Ectodermal cell (in vitro differentiated cells): ENCODE data around the gene UBALD1.
"Not testable (repeated sequence)": the region's sequence is repeated elsewhere in the genome, so short reads cannot be mapped to it uniquely, and the experiment has no call there.

ENCODE experiments used
- H3K27ac ChIP-seq: 2 replicates; pipeline ENCODE4 v1.7.0; 2013; ENCODE audit warnings: mild to moderate bottlenecking, low read depth, low read length; ENCODE audit not compliant: insufficient read depth, poor library complexity, severe bottlenecking
- H3K27me3 ChIP-seq: 2 replicates; pipeline ENCODE4 v1.7.0; 2013; ENCODE audit warnings: mild to moderate bottlenecking, low read length; ENCODE audit not compliant: insufficient read depth, control insufficient read depth, poor library complexity, severe bottlenecking
- H3K36me3 ChIP-seq: one replicate; pipeline ENCODE4 v1.7.0; 2013; ENCODE audit warnings: low read length; ENCODE audit not compliant: control insufficient read depth, insufficient read depth
- H3K4me1 ChIP-seq: one replicate; pipeline ENCODE4 v1.7.0; 2013; ENCODE audit warnings: low read length; ENCODE audit not compliant: control insufficient read depth, insufficient read depth
- H3K4me3 ChIP-seq: 2 replicates; pipeline ENCODE4 v1.7.0; 2013; ENCODE audit warnings: low read depth, low read length, control low read depth; ENCODE audit not compliant: insufficient read depth
- H3K9me3 ChIP-seq: 2 replicates; pipeline ENCODE4 v1.7.0; 2013; ENCODE audit warnings: mild to moderate bottlenecking, low read length, moderate library complexity; ENCODE audit not compliant: control insufficient read depth
- WGBS, 2 experiments: methylation state at CpG; one replicate each; pipeline ENCODE4 v1.1.7; 2013; ENCODE audit warnings: missing lambda C conversion rate in 2 of 2; 5-methylcytosine and 5-hydroxymethylcytosine counted together

The UBALD1 gene

GRCh38 chr16:4654964-4655590, 40.4 kb upstream of the UBALD1 start:
- WGBS, 2 experiments, result 97% methylated on average over 12 of the region's 12 CpGs
- H3K36me3 ChIP-seq, result no peaks in the 10 kb centered on the region
- H3K27me3 ChIP-seq, result no peaks in the 10 kb centered on the region
- H3K9me3 ChIP-seq, result no peaks in the 10 kb centered on the region
- H3K27ac ChIP-seq, result no peak overlapping the region
- H3K4me1 ChIP-seq, result no peaks in the 10 kb centered on the region
- H3K4me3 ChIP-seq, result no peak overlapping the region

- no peak overlapping the region for H3K4me3 ChIP-seq
- no peak overlapping the region for H3K27ac ChIP-seq
- WGBS, 2 experiments, result 93 to 94% methylated on average over 16 of the region's 16 CpGs
- no peaks in the 10 kb centered on the region for H3K27me3 ChIP-seq
- H3K9me3 ChIP-seq, result no peaks in the 10 kb centered on the region
- H3K36me3 ChIP-seq, result no peaks in the 10 kb centered on the region
- no peaks in the 10 kb centered on the region for H3K4me1 ChIP-seq
Observed at GRCh38 chr16:4654011-4654963, 39.6 kb upstream of the UBALD1 start.

GRCh38 chr16:4652561-4652960, 37.9 kb upstream of the UBALD1 start:
- Histone ChIP-seq H3K27ac (no peak overlapping the region), H3K27me3 (no peaks in the 10 kb centered on the region), H3K9me3 (no peaks in the 10 kb centered on the region), H3K36me3 (no peaks in the 10 kb centered on the region), H3K4me1 (no peaks in the 10 kb centered on the region), H3K4me3 (no peak overlapping the region)
- WGBS, 2 experiments, result 95 to 97% methylated on average over 25 of the region's 25 CpGs

- H3K27me3 ChIP-seq, result no peaks in the 10 kb centered on the region
- H3K36me3 ChIP-seq, result peaks cover 1% of the 10 kb centered on the region
- 95% methylated on average over 13 of the region's 13 CpGs for WGBS, 2 experiments
Observed at GRCh38 chr16:4651827-4652226, 37.1 kb upstream of the UBALD1 start.

GRCh38 chr16:4650443-4651074, 35.9 kb upstream of the UBALD1 start:
- whole genome bisulfite sequencing, 2 experiments, result 90 to 91% methylated on average over 15 of the region's 15 CpGs
- not testable (repeated sequence) for H3K4me1 ChIP-seq, H3K27me3 ChIP-seq, H3K27ac ChIP-seq, H3K36me3 ChIP-seq, H3K4me3 ChIP-seq, H3K9me3 ChIP-seq

More at GRCh38 chr16:4651827-4652226, 37.1 kb upstream of the UBALD1 start:
- Histone ChIP-seq H3K4me3 (no peak overlapping the region), H3K9me3 (no peaks in the 10 kb centered on the region), H3K27ac (no peak overlapping the region), H3K4me1 (no peaks in the 10 kb centered on the region)

- no peak overlapping the region for H3K4me3 ChIP-seq
- no peaks in the 10 kb centered on the region for H3K9me3 ChIP-seq
- peaks cover 4% of the 10 kb centered on the region for H3K36me3 ChIP-seq
- no peak overlapping the region for H3K27ac ChIP-seq
- no peaks in the 10 kb centered on the region for H3K4me1 ChIP-seq
- 94 to 95% methylated on average over 25 of the region's 25 CpGs for WGBS, 2 experiments
- no peaks in the 10 kb centered on the region for H3K27me3 ChIP-seq
Observed at GRCh38 chr16:4649744-4650442, 35.2 kb upstream of the UBALD1 start.

GRCh38 chr16:4648917-4649316, 34.2 kb upstream of the UBALD1 start:
- H3K36me3 ChIP-seq, result peaks cover 4% of the 10 kb centered on the region
- H3K27me3 ChIP-seq, result no peaks in the 10 kb centered on the region
- H3K4me3 ChIP-seq, result no peak overlapping the region
- H3K9me3 ChIP-seq, result no peaks in the 10 kb centered on the region
- H3K27ac ChIP-seq, result no peak overlapping the region
- WGBS, 2 experiments, result 95 to 96% methylated on average over 13 of the region's 13 CpGs
- no peaks in the 10 kb centered on the region for H3K4me1 ChIP-seq

GRCh38 chr16:4647644-4647980, 32.9 kb upstream of the UBALD1 start:
- 95 to 97% methylated on average over 8 of the region's 8 CpGs for WGBS, 2 experiments
- Histone ChIP-seq H3K27me3 (no peaks in the 10 kb centered on the region), H3K4me3 (no peak overlapping the region), H3K27ac (no peak overlapping the region), H3K9me3 (no peaks in the 10 kb centered on the region), H3K36me3 (peaks cover 4% of the 10 kb centered on the region), H3K4me1 (no peaks in the 10 kb centered on the region)

GRCh38 chr16:4646773-4647643, 32.3 kb upstream of the UBALD1 start:
- WGBS, 2 experiments, result 96 to 97% methylated on average over 22 of the region's 22 CpGs

More at GRCh38 chr16:4646773-4647643, 32.3 kb upstream of the UBALD1 start:
- Histone ChIP-seq H3K9me3 (no peaks in the 10 kb centered on the region), H3K4me3 (no peak overlapping the region), H3K36me3 (peaks cover 4% of the 10 kb centered on the region), H3K27me3 (no peaks in the 10 kb centered on the region), H3K27ac (no peak overlapping the region), H3K4me1 (no peaks in the 10 kb centered on the region)
